Mesenchymal stem cell (in vitro differentiated cells and primary cell): ENCODE results near the gene FBN3. TPM values are rescaled to one million over a fixed set of nuclear protein-coding genes. Genes with fewer than 3 reads are reported as not detected.

Experiments
- DNase-seq: peaks from one replicate; pipeline ENCODE4 v3.0.0-alpha.2; 2013
- H2AFZ ChIP-seq: one replicate; pipeline ENCODE4 v1.6.1; 2013; ENCODE audit warnings: low read depth, mild to moderate bottlenecking, control low read depth, inconsistent platforms, low read length, moderate library complexity
- H2AK5ac ChIP-seq: 2 replicates; pipeline ENCODE4 v1.6.1; 2013; ENCODE audit warnings: low read length, moderate library complexity, mild to moderate bottlenecking, inconsistent platforms; ENCODE audit not compliant: severe bottlenecking
- H2BK120ac ChIP-seq: one replicate; pipeline ENCODE4 v1.6.1; 2013; ENCODE audit warnings: low read depth, mild to moderate bottlenecking, inconsistent platforms, low read length, moderate library complexity
- H2BK12ac ChIP-seq, 2 experiments: one replicate each; pipeline ENCODE4 v1.6.1; 2013; ENCODE audit warnings: inconsistent platforms in 2 of 2, low read length in 2 of 2, mild to moderate bottlenecking in 2 of 2, moderate library complexity in 2 of 2, control low read depth in 1 of 2
- H2BK15ac ChIP-seq: one replicate; pipeline ENCODE4 v1.6.1; 2013; ENCODE audit warnings: mild to moderate bottlenecking, low read depth, inconsistent platforms; ENCODE audit not compliant: poor library complexity, severe bottlenecking
- H2BK5ac ChIP-seq: 2 replicates; pipeline ENCODE4 v1.6.1; 2013; ENCODE audit warnings: low read depth, mild to moderate bottlenecking, low read length, control low read depth, inconsistent platforms; ENCODE audit not compliant: poor library complexity, severe bottlenecking
- H3K14ac ChIP-seq, 2 experiments: one replicate each; pipeline ENCODE4 v1.6.1; 2013; ENCODE audit warnings: inconsistent platforms in 2 of 2, low read length in 2 of 2, control low read depth in 1 of 2, mild to moderate bottlenecking in 1 of 2, moderate library complexity in 1 of 2
- H3K18ac ChIP-seq, 2 experiments: one replicate each; pipeline ENCODE4 v1.6.1; 2013; ENCODE audit warnings: inconsistent platforms in 2 of 2, low read length in 2 of 2, control low read depth in 1 of 2, low read depth in 1 of 2, mild to moderate bottlenecking in 1 of 2
- H3K23ac ChIP-seq, 2 experiments: one replicate each; pipeline ENCODE4 v1.6.1; 2013; ENCODE audit warnings: inconsistent platforms in 2 of 2, low read length in 2 of 2, mild to moderate bottlenecking in 2 of 2, moderate library complexity in 2 of 2, control low read depth in 1 of 2
- H3K27ac ChIP-seq: 2 replicates; pipeline ENCODE4 v1.5.1; 2013; ENCODE audit warnings: mild to moderate bottlenecking, moderate library complexity, low read length, control low read depth, inconsistent platforms; ENCODE audit not compliant: poor library complexity, severe bottlenecking
- H3K27me3 ChIP-seq, 2 experiments: 2 replicates each; pipeline versions ENCODE4 v1.6.1 to v1.7.0; 2013; ENCODE audit warnings: low read length in 2 of 2, mild to moderate bottlenecking in 2 of 2, moderate library complexity in 2 of 2, control low read depth in 1 of 2, inconsistent platforms in 1 of 2; ENCODE audit not compliant: control insufficient read depth in 1 of 2, insufficient read depth in 1 of 2
- H3K36me3 ChIP-seq, 2 experiments: 2 replicates each; pipeline versions ENCODE4 v1.6.1 to v1.7.0; 2013; ENCODE audit warnings: low read length in 2 of 2, control low read depth in 1 of 2, inconsistent platforms in 1 of 2, low read depth in 1 of 2, mild to moderate bottlenecking in 1 of 2; ENCODE audit not compliant: insufficient read depth in 2 of 2, control insufficient read depth in 1 of 2
- H3K4ac ChIP-seq, 2 experiments: one replicate each; pipeline ENCODE4 v1.6.1; 2013; ENCODE audit warnings: inconsistent platforms in 2 of 2, low read length in 2 of 2, mild to moderate bottlenecking in 2 of 2, moderate library complexity in 2 of 2, control low read depth in 1 of 2, low read depth in 1 of 2
- H3K4me1 ChIP-seq: 2 replicates; pipeline ENCODE4 v1.6.1; 2013; ENCODE audit warnings: low read depth, low read length, control low read depth; ENCODE audit not compliant: control insufficient read depth, insufficient read depth
- H3K4me2 ChIP-seq: 2 replicates; pipeline ENCODE4 v1.6.1; 2013; ENCODE audit warnings: low read length, mild to moderate bottlenecking, inconsistent platforms; ENCODE audit not compliant: poor library complexity, severe bottlenecking
- H3K4me3 ChIP-seq, 2 experiments: 2 replicates each; pipeline versions ENCODE4 v1.5.1 to v1.7.0; 2013; ENCODE audit warnings: low read length in 2 of 2, mild to moderate bottlenecking in 2 of 2, control low read depth in 1 of 2, low read depth in 1 of 2; ENCODE audit not compliant: insufficient read depth in 1 of 2
- H3K79me1 ChIP-seq: replicated peaks from 2 replicates; pipeline ENCODE4 v1.6.1; 2013; ENCODE audit warnings: mild to moderate bottlenecking, control low read depth, low read length, inconsistent platforms; ENCODE audit not compliant: poor library complexity, severe bottlenecking
- H3K9ac ChIP-seq: 2 replicates; pipeline ENCODE4 v1.7.0; 2013; ENCODE audit warnings: mild to moderate bottlenecking, low read length, moderate library complexity
- H3K9me3 ChIP-seq: 2 replicates; pipeline ENCODE4 v1.7.0; 2013; ENCODE audit warnings: mild to moderate bottlenecking, low read length; ENCODE audit not compliant: control insufficient read depth
- H4K8ac ChIP-seq: one replicate; pipeline ENCODE4 v1.6.1; 2013; ENCODE audit warnings: inconsistent platforms, mild to moderate bottlenecking, low read length, moderate library complexity
- H4K91ac ChIP-seq: one replicate; pipeline ENCODE4 v1.6.1; 2013; ENCODE audit warnings: mild to moderate bottlenecking, low read length, inconsistent platforms
- WGBS: methylation state at CpG from one replicate; pipeline ENCODE4 v1.1.7; 2013; ENCODE audit warnings: mixed read lengths; 5-methylcytosine and 5-hydroxymethylcytosine counted together
- polyA plus RNA-seq, 2 experiments: library from polyadenylated mRNA; stranded (reverse); fragments of 200-250 nt; gene quantifications; one replicate each; pipeline ENCODE4 v1.2.3, GENCODE V29; 2013

FBN3 gene
- polyA plus RNA-seq (2013, experiment 1 of 2), result not detected
- not detected for polyA plus RNA-seq (2013, experiment 2 of 2)

- H3K4ac ChIP-seq, result no peak within 1 kb of the TSS
- H2BK15ac ChIP-seq, result no peak within 1 kb of the TSS
- H3K4me3 ChIP-seq, result peak within 1 kb of the TSS in 1 of 2 experiments; percentile 27
- H2BK5ac ChIP-seq, result no peak within 1 kb of the TSS
- H2AK5ac ChIP-seq, result no peak within 1 kb of the TSS
- WGBS, result 5% methylated on average over 60 of the region's 72 CpGs
- H3K9ac ChIP-seq, result no peak within 1 kb of the TSS
- no peaks in the 10 kb centered on the region for H3K79me1 ChIP-seq
- no peak within 1 kb of the TSS for H3K27ac ChIP-seq
- H2AFZ ChIP-seq, result no peak within 1 kb of the TSS
- no peak for DNase-seq
- no peak within 1 kb of the TSS for H3K14ac ChIP-seq
- H3K4me1 ChIP-seq, result peaks cover 12% of the 10 kb centered on the region
- no peak within 1 kb of the TSS for H4K8ac ChIP-seq
- peaks cover 68 to 78% of the 10 kb centered on the region in 2 experiments for H3K27me3 ChIP-seq
- H2BK120ac ChIP-seq, result no peak within 1 kb of the TSS
- no peak within 1 kb of the TSS for H2BK12ac ChIP-seq
- H3K36me3 ChIP-seq, result no peaks in the 10 kb centered on the region
- H3K18ac ChIP-seq, result no peak within 1 kb of the TSS
- H3K9me3 ChIP-seq, result no peaks in the 10 kb centered on the region
- H3K23ac ChIP-seq, result no peak within 1 kb of the TSS
- H3K4me2 ChIP-seq, result peak within 1 kb of the TSS; percentile 48
- no peak within 1 kb of the TSS for H4K91ac ChIP-seq
Observed at GRCh38 chr19:8149261-8150094, at the start of gene FBN3. FBN3 (minus strand) TSS chr19:8149592; CDS start chr19:8147480, 2,112 bp downstream.

GRCh38 chr19:8196271-8196927 is 47.0 kb upstream of the FBN3 start:
- no peaks in the 10 kb centered on the region for H3K9me3 ChIP-seq
- no peak overlapping the region for H3K4me2 ChIP-seq
- H3K4me3 ChIP-seq, result no peak overlapping the region
- no peak overlapping the region for H3K9ac ChIP-seq
- H3K4ac ChIP-seq, result no peak overlapping the region
- H3K14ac ChIP-seq, result no peak overlapping the region
- peaks cover 1% of the 10 kb centered on the region for H3K4me1 ChIP-seq
- no peak overlapping the region for H2BK5ac ChIP-seq
- no peak for DNase-seq
- no peak overlapping the region for H2AFZ ChIP-seq
- H3K23ac ChIP-seq, result no peak overlapping the region
- H3K18ac ChIP-seq, result no peak overlapping the region
- H4K91ac ChIP-seq, result no peak overlapping the region
- no peak overlapping the region for H2BK12ac ChIP-seq
- no peak overlapping the region for H4K8ac ChIP-seq
- WGBS, result 41% methylated on average over 4 of the region's 10 CpGs
- H2AK5ac ChIP-seq, result no peak overlapping the region
- peaks cover 3 to 4% of the 10 kb centered on the region in 2 experiments for H3K27me3 ChIP-seq
- no peaks in the 10 kb centered on the region for H3K36me3 ChIP-seq
- H3K79me1 ChIP-seq, result no peaks in the 10 kb centered on the region
- no peak overlapping the region for H3K27ac ChIP-seq
- no peak overlapping the region for H2BK15ac ChIP-seq
- no peak overlapping the region for H2BK120ac ChIP-seq

- WGBS, result 80% methylated on average over 11 of the region's 11 CpGs
- H3K4me1 ChIP-seq, result peaks cover 1% of the 10 kb centered on the region
- peaks cover 0 to 4% of the 10 kb centered on the region in 2 experiments for H3K27me3 ChIP-seq
- no peak overlapping the region for H2BK15ac ChIP-seq
- peak overlapping the region; percentile 1 for H4K8ac ChIP-seq
- no peak overlapping the region for H4K91ac ChIP-seq
- no peak overlapping the region for H3K4me2 ChIP-seq
- no peak overlapping the region for H2BK12ac ChIP-seq
- no peak overlapping the region for H2BK5ac ChIP-seq
- H2AFZ ChIP-seq, result no peak overlapping the region
- no peak overlapping the region for H3K4me3 ChIP-seq
- H3K14ac ChIP-seq, result no peak overlapping the region
- no peak for DNase-seq
- no peaks in the 10 kb centered on the region for H3K9me3 ChIP-seq
- H3K9ac ChIP-seq, result no peak overlapping the region
- H3K79me1 ChIP-seq, result no peaks in the 10 kb centered on the region
- H3K27ac ChIP-seq, result no peak overlapping the region
- H2BK120ac ChIP-seq, result no peak overlapping the region
- no peak overlapping the region for H2AK5ac ChIP-seq
- H3K4ac ChIP-seq, result no peak overlapping the region
- no peaks in the 10 kb centered on the region for H3K36me3 ChIP-seq
- no peak overlapping the region for H3K23ac ChIP-seq
- H3K18ac ChIP-seq, result peak overlapping the region; percentile 46 to 75
Observed at GRCh38 chr19:8194528-8195267, 45.3 kb upstream of the FBN3 start.
